RWPE1 (cell line): ENCODE data around the gene FOXQ1.
"Not testable (repeated sequence)": the region's sequence is repeated elsewhere in the genome, so short reads cannot be mapped to it uniquely, and the experiment has no call there.

Experiments used
- CTCF ChIA-PET: fragments of 350-600 bp; sonication (Branson Sonifier 250); formaldehyde crosslinking; extraction: SDS; loops from one replicate; lab custom pipeline; 2021; lab: Yijun Ruan, JAX
- POLR2A ChIA-PET: fragments of 400-600 bp; formaldehyde crosslinking; extraction: SDS; loops from one replicate; lab custom pipeline; 2020; ENCODE audit warnings: antibody characterized with exemption; ENCODE audit not compliant: low non-redundant PET; lab: Yijun Ruan, JAX
- DNase-seq: peaks from one replicate; pipeline ENCODE4 v3.0.0; 2012; ENCODE audit warnings: low spot score
- H3K27ac ChIP-seq: fragments of 450-650 bp; 2 replicates; pipeline ENCODE4 v1.5.1; 2017
- TF ChIP-seq, protein P1 (sequence below): fragments of 450-650 bp; conservative IDR thresholded peaks from 2 replicates; pipeline ENCODE4 v1.5.1; 2017; ENCODE audit warnings: low read depth, mild to moderate bottlenecking

FOXQ1 gene

DNA sequence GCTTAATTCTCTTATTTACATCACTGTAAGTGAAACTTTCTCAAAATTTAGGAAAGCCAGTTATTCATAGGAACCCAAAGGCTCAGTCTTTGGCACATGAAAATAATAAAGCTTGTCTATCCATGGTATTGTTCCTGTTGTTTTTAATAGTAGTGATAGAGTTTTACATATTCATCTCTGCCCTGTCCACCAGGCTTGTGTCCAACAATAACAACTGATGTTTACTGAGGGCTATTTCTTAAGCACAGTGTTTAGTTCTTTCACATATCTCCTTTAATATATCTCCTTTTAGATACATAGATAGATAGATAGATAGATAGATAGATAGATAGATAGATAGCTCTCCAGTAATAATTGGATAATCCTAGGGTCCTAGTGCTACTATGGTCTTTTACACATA lies 34.2 kb downstream of the FOXQ1 start:
- POLR2A ChIA-PET = no interaction called here
- TF ChIP-seq, protein P1, sequence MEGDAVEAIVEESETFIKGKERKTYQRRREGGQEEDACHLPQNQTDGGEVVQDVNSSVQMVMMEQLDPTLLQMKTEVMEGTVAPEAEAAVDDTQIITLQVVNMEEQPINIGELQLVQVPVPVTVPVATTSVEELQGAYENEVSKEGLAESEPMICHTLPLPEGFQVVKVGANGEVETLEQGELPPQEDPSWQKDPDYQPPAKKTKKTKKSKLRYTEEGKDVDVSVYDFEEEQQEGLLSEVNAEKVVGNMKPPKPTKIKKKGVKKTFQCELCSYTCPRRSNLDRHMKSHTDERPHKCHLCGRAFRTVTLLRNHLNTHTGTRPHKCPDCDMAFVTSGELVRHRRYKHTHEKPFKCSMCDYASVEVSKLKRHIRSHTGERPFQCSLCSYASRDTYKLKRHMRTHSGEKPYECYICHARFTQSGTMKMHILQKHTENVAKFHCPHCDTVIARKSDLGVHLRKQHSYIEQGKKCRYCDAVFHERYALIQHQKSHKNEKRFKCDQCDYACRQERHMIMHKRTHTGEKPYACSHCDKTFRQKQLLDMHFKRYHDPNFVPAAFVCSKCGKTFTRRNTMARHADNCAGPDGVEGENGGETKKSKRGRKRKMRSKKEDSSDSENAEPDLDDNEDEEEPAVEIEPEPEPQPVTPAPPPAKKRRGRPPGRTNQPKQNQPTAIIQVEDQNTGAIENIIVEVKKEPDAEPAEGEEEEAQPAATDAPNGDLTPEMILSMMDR = no peak
- H3K27ac ChIP-seq = no peak overlapping the region
- CTCF ChIA-PET = interaction anchor here (0.5 to 1.7 kb wide), 2 partner anchors 10 to 548 kb away, joined by 3 to 4 read pairs; no protein-coding TSS in a partner anchor
- no peak for DNase-seq

DNA sequence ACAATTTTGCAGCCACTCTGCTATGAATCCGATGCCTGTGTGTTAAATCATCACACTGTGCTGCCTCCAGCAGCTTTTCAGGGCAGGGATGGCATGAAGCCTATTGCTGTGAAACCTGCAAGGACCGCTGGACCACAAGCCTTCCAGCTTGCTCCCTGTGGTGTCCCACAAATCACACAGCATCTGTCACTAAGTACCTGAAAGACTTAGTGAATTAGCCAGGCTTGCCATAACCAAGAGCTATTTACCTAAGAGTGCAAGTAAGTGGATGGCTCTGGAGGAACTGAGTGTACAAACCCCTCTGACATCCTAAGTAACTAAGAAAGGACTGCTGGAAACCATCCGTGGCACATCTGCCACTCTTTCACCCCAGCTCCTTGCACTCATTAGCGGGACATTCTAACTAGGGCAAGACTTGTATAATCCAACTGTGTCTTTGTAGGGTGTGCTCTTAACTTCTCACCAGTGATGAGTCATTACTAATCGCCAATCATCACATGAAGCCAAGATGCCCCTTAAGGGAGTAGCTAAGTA lies 34.7 kb downstream of the FOXQ1 start:
- POLR2A ChIA-PET = no interaction called here

DNA sequence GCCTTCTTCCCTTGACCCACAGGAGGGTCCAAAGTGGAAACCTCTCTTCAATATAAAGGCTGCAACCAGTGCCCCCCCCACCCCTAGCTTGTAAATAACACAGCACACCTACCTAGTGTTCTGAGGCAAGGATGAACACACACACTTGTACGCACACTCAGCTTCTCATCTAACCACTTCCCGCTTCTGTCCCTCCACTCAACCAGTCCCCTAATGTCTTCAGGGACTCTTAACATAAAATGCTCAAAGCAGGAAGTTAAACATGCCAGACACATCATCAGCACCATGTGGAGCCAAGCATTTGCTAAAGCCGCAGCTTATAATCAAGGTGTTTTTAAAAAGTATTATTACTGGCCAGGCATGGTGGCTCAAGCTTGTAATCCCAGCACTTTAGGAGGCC lies 35.3 kb downstream of the FOXQ1 start:
- ChIA-PET CTCF (interaction anchor here (0.6 kb wide), 1 partner anchor 460 kb away, joined by 3 read pairs; no protein-coding TSS in a partner anchor), POLR2A (no interaction called here)
- H3K27ac ChIP-seq = no peak overlapping the region
- DNase-seq = no peak
- TF ChIP-seq, protein P1 = no peak

More for the DNA sequence above, 34.7 kb downstream of the FOXQ1 start:
- H3K27ac ChIP-seq = no peak overlapping the region
- CTCF ChIA-PET = interaction anchor here (0.5 to 1.7 kb wide), 2 partner anchors 11 to 549 kb away, joined by 3 to 4 read pairs; no protein-coding TSS in a partner anchor
- TF ChIP-seq, protein P1 = no peak
- no peak for DNase-seq

DNA sequence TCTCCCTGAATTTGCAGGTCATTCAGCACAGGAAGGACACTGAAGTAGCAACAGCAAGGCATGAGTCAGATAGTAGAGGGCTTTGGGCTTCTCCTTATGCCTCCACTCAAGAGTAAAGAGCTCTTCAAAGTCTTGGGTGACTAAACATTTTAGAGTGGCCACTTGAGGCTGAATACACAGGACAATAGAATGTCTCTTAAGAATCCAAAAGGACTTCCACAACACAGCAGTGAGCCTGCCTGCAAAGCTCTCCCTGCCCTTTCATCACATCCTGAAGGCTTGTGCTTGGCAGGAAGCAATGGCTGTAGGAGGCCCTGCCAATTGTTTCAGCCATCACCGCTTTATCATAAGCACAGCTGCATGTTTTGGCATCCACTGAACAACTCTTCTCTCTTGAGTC lies 36.8 kb downstream of the FOXQ1 start:
- ChIA-PET POLR2A (no interaction called here), CTCF (interaction anchor here (0.5 to 0.6 kb wide), 2 partner anchors 9 to 15 kb away, joined by 4 read pairs; no protein-coding TSS in a partner anchor)
- TF ChIP-seq, protein P1 = no peak
- H3K27ac ChIP-seq = no peak overlapping the region
- DNase-seq = no peak

DNA sequence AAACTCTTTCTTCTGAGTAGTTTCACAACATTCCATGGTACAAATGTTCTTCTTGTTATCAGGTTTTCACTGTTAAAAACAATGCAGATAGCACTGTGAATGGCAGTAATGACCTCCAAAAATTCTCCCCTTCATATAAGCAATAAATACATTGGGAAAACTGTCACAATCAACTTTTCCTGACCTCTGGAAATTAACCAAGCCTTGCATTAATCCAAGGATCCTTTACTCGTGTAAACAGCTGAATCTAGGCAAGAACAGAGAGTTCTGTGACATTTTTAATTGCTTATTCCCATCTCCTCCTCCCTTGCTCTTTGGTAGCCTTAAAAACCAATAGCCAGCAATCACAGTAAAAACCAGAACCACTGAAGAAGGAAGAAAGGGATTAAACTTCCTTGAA lies 37.8 kb downstream of the FOXQ1 start:
- TF ChIP-seq, protein P1 = no peak
- CTCF ChIA-PET = no interaction called here
- POLR2A ChIA-PET = no interaction called here
- no peak for DNase-seq
- no peak overlapping the region for H3K27ac ChIP-seq

DNA sequence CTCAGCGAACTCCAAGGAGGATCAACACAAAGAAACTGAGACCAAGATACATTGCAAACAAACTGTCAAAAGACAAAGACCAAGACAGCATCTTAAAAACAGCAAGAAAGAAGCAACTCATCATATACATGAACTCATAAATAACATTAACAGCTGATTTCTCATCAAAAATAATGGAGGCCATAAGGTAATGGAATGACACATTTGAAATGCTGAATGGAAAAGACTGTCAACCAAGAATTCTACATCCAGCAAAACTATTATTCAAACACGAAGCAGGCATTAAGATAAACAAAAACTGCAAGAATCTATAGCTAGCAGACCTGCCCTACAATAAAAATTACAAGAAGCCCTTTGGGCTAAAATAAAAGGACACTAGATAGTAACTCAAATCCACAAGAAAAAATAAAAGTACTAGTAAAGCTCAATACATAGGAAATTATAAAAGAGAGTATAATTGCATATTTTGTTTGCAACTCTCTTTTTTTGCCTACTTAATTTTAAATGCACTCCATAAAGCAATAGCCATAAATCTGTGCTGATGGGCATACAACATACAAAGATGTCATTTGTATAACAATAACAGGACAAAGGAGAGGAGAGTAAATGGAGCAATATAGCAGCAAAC lies 39.6 kb downstream of the FOXQ1 start:
- no peak overlapping the region for H3K27ac ChIP-seq
- POLR2A ChIA-PET = no interaction called here
- TF ChIP-seq, protein P1 = no peak
- no peak for DNase-seq
- CTCF ChIA-PET = interaction anchor here (1.2 kb wide), 1 partner anchor 222 kb away, joined by 5 read pairs; no protein-coding TSS in a partner anchor

DNA sequence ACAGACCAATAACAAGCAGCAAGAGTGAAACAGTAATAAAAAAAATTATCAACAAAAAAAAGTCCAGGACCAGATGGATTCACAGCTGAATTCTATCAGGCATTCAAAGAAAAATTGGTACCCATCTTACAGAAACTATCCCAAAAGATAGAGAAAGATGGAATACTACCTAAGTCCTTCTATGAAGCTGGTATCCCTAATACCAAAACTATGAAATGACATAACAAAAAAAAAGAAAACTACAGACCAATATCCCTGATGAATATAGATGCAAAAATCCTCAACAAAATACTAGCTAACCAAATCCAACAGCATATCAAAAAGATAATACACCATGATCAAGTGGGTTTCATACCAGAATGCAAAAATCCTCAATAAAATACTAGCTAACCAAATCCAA lies 43.2 kb downstream of the FOXQ1 start:
- POLR2A ChIA-PET, H3K27ac ChIP-seq, DNase-seq: not testable (repeated sequence)
- CTCF ChIA-PET = interaction anchor here (0.6 to 1.2 kb wide), 3 partner anchors 41 to 594 kb away, joined by 3 to 4 read pairs (median 3); no protein-coding TSS in a partner anchor

DNA sequence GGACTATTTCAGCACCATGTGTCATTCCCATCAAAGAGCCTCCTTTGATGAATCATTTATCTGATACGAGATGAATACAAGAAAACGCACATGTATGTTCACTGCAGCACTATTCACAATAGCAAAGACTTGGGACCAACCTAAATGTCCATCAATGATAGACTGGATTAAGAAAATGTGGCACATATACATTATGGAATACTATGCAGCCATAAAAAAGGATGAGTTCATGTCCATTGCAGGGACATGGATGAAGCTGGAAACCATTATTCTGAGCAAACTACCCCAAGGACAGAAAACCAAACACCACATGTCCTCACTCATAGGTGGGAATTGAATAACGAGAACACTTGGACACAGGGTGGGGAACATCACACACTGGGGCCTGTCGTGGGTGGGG lies 49.8 kb downstream of the FOXQ1 start:
- H3K27ac ChIP-seq, DNase-seq, CTCF ChIA-PET, POLR2A ChIA-PET: not testable (repeated sequence)
